ENCODE data around the gene ATP8B1. TPM values are rescaled to one million over a fixed set of nuclear protein-coding genes. Genes with fewer than 3 reads are reported as not detected.

ATP8B1 gene
- polyA plus RNA-seq, 3 donors, result 0.02 to 0.11 (median 0.03) TPM

DNA sequence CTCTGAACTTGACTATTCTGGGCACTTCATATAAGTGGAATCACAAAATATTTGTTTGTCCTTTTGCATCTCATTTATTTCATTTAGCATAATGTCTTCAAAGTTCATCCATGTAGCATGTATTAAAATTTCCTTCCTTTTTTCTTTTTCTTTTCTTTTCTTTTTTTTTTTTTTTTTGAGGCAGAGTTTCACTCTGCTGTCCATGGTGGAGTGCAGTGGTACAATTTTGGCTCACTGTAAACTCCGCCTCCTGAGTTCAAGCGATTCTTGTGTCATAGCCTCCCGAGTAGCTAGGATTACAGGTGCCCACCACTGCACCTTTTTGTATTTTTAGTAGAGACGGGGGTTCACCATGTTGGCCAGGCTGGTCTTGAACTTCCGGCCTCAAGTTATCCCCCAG, 11.9 kb downstream of the ATP8B1 start:
- 92% methylated on average over 5 of the region's 5 CpGs for WGBS (ENCODE audit: insufficient coverage)
- H3K79me2 ChIP-seq (ENCODE audit: insufficient read depth, low read length), result no peaks in the 10 kb centered on the region

DNA sequence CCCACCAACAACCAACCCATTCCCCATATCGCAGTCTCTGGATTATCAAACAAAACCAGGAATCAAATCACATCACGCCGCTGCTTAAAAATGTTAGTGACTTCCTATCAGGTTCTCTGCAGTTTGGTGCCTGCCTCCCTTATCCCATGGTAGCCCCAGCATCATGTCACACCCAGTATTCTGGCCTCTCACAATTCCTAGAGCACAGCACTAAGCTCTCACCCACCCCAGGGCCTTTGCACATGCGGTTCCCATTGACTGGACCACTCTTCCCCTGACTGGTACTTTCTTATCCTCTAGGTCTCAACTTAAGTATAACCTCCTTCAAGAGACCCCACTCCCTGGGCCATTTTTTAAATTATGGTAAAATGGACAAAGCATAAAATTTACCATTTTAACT, 12.8 kb downstream of the ATP8B1 start:
- Histone ChIP-seq H3K4me2 (replicated peaks; ENCODE audit: extremely low read depth, low read length, poor library complexity, severe bottlenecking) (no peak overlapping the region), H3K36me3 (replicated peaks in 1 of 2; ENCODE audit: control insufficient read depth in 1 of 2, insufficient read depth in 2 of 2, low read length in 2 of 2) (no peaks in the 10 kb centered on the region)

More for the DNA sequence above, 11.9 kb downstream of the ATP8B1 start:
- Histone ChIP-seq H2AFZ (ENCODE audit: insufficient read depth, low read depth, low read length, poor library complexity, severe bottlenecking) (no peak overlapping the region), H3K36me3 (replicated peaks in 1 of 2; ENCODE audit: control insufficient read depth in 1 of 2, insufficient read depth in 2 of 2, low read length in 2 of 2) (no peaks in the 10 kb centered on the region), H3K9ac (ENCODE audit: insufficient read depth, low read length, poor library complexity, severe bottlenecking) (no peak overlapping the region), H3K9me3 (replicated peaks in 1 of 2; ENCODE audit: control insufficient read depth in 1 of 2, insufficient read depth in 1 of 2, low read length in 2 of 2) (no peaks in the 10 kb centered on the region), H4K20me1 (ENCODE audit: insufficient read depth, low read length) (no peaks in the 10 kb centered on the region), H3K27ac (ENCODE audit: low read depth in 1 of 2, low read length in 2 of 2) (no peak overlapping the region), H3K4me2 (replicated peaks; ENCODE audit: extremely low read depth, low read length, poor library complexity, severe bottlenecking) (no peak overlapping the region), H3K4me1 (ENCODE audit: control insufficient read depth in 1 of 2, insufficient read depth in 2 of 2, low read length in 2 of 2) (no peaks in the 10 kb centered on the region), H3K27me3 (ENCODE audit: control insufficient read depth in 2 of 2, insufficient read depth in 2 of 2, low read length in 2 of 2) (no peaks in the 10 kb centered on the region), H3K4me3 (replicated peaks in 1 of 3; ENCODE audit: low read depth in 2 of 3, low read length in 3 of 3) (no peak overlapping the region)
- peaks cover 7% of the 10 kb centered on the region for H3K4me1 Mint-ChIP-seq
- H3K27ac Mint-ChIP-seq, result peak overlapping the region in 1 of 7 donors; percentile 49
- TF ChIP-seq, protein P1, sequence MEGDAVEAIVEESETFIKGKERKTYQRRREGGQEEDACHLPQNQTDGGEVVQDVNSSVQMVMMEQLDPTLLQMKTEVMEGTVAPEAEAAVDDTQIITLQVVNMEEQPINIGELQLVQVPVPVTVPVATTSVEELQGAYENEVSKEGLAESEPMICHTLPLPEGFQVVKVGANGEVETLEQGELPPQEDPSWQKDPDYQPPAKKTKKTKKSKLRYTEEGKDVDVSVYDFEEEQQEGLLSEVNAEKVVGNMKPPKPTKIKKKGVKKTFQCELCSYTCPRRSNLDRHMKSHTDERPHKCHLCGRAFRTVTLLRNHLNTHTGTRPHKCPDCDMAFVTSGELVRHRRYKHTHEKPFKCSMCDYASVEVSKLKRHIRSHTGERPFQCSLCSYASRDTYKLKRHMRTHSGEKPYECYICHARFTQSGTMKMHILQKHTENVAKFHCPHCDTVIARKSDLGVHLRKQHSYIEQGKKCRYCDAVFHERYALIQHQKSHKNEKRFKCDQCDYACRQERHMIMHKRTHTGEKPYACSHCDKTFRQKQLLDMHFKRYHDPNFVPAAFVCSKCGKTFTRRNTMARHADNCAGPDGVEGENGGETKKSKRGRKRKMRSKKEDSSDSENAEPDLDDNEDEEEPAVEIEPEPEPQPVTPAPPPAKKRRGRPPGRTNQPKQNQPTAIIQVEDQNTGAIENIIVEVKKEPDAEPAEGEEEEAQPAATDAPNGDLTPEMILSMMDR (IDR thresholded peaks at IDR 0.05), result no peak
- peaks cover 0 to 2% of the 10 kb centered on the region in 2 donors for H3K36me3 Mint-ChIP-seq
- peaks cover 0 to 11% (median 7%) of the 10 kb centered on the region in 7 donors for H3K9me3 Mint-ChIP-seq
- peaks cover 6 to 8% (median 7%) of the 10 kb centered on the region in 3 donors for H3K27me3 Mint-ChIP-seq (ENCODE audit: low read depth in 3 of 3)
- H3K4me3 Mint-ChIP-seq, result no peak overlapping the region
- intact Hi-C loops (cut with micrococcal nuclease), result no loop called here
- DNase-seq, result no peak

More for the DNA sequence above, 12.8 kb downstream of the ATP8B1 start:
- Mint-ChIP-seq H3K27ac (no peak overlapping the region), H3K4me3 (no peak overlapping the region), H3K4me1 (peaks cover 7% of the 10 kb centered on the region), H3K36me3 (peaks cover 0 to 2% of the 10 kb centered on the region in 2 donors), H3K9me3 (peaks cover 0 to 10% (median 4%) of the 10 kb centered on the region in 7 donors), H3K27me3 (ENCODE audit: low read depth in 3 of 3) (peaks cover 5 to 8% (median 6%) of the 10 kb centered on the region in 3 donors)
- no peak overlapping the region for H3K4me3 ChIP-seq (replicated peaks in 1 of 3; ENCODE audit: low read depth in 2 of 3, low read length in 3 of 3)
- H3K9ac ChIP-seq (ENCODE audit: insufficient read depth, low read length, poor library complexity, severe bottlenecking), result no peak overlapping the region
- WGBS (ENCODE audit: insufficient coverage), result 94% methylated on average over 3 of the region's 4 CpGs
- no peaks in the 10 kb centered on the region for H4K20me1 ChIP-seq (ENCODE audit: insufficient read depth, low read length)
- no peak overlapping the region for H2AFZ ChIP-seq (ENCODE audit: insufficient read depth, low read depth, low read length, poor library complexity, severe bottlenecking)
- no peaks in the 10 kb centered on the region for H3K9me3 ChIP-seq (replicated peaks in 1 of 2; ENCODE audit: control insufficient read depth in 1 of 2, insufficient read depth in 1 of 2, low read length in 2 of 2)
- no peaks in the 10 kb centered on the region for H3K4me1 ChIP-seq (ENCODE audit: control insufficient read depth in 1 of 2, insufficient read depth in 2 of 2, low read length in 2 of 2)
- no peak overlapping the region for H3K27ac ChIP-seq (ENCODE audit: low read depth in 1 of 2, low read length in 2 of 2)
- TF ChIP-seq, protein P1 (IDR thresholded peaks at IDR 0.05), result no peak
- no peak for DNase-seq
- no peaks in the 10 kb centered on the region for H3K79me2 ChIP-seq (ENCODE audit: insufficient read depth, low read length)
- intact Hi-C loops (cut with micrococcal nuclease), result no loop called here
- H3K27me3 ChIP-seq (ENCODE audit: control insufficient read depth in 2 of 2, insufficient read depth in 2 of 2, low read length in 2 of 2), result no peaks in the 10 kb centered on the region

All from CD14-positive monocyte (primary cell).